Panc1 (cell line): ENCODE measurements around the gene CRY2.

Source experiments
- POLR2AphosphoS5 ChIP-seq: IDR thresholded peaks from 2 replicates; pipeline ENCODE4 v1.6.1; 2012; ENCODE audit warnings: mild to moderate bottlenecking, low read depth, low read length, moderate library complexity
- SIN3A ChIP-seq: IDR thresholded peaks from 2 replicates; pipeline ENCODE4 v1.6.1; 2012; ENCODE audit warnings: low read depth, mild to moderate bottlenecking, low read length, moderate library complexity, borderline replicate concordance; ENCODE audit not compliant: insufficient read depth
- TCF7L2 ChIP-seq: IDR thresholded peaks from 2 replicates; pipeline ENCODE4 v1.6.1; 2011; ENCODE audit warnings: mild to moderate bottlenecking, low read depth, low read length, inconsistent platforms
- TF ChIP-seq, protein P1 (sequence below), 2 experiments: IDR thresholded peaks; 2 replicates each; pipeline ENCODE4 v1.6.1; 2011 to 2012; ENCODE audit warnings: low read depth in 2 of 2, control low read depth in 1 of 2, low read length in 1 of 2, mild to moderate bottlenecking in 1 of 2, moderate library complexity in 1 of 2; ENCODE audit not compliant: insufficient read depth in 1 of 2
- TF ChIP-seq, protein P2 (sequence below): fragments of 450-650 bp; IDR thresholded peaks from 2 replicates; pipeline ENCODE4 v1.5.1; 2017; ENCODE audit warnings: mild to moderate bottlenecking

DNA sequence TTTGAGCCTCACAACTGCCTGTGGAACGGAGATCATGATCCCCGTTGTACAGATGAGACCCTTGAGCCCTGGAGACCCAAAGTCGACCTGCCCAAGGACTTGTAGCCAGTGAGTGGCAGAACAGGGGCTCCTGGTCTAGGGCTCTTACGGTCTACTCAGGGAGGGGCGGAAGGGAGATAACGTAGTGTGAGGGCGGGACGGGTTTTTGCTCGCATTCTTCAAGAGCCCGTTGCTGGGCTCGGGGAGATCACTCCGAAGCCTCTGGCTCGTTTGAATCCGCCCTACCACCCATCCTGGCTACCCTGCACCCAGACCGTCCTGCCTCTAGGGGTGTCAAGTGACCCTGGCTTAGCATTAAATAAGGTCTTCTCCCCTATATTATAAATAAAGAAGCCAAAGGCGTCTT lies 639 bp downstream of the CRY2 start:
- TF ChIP-seq, protein P1, sequence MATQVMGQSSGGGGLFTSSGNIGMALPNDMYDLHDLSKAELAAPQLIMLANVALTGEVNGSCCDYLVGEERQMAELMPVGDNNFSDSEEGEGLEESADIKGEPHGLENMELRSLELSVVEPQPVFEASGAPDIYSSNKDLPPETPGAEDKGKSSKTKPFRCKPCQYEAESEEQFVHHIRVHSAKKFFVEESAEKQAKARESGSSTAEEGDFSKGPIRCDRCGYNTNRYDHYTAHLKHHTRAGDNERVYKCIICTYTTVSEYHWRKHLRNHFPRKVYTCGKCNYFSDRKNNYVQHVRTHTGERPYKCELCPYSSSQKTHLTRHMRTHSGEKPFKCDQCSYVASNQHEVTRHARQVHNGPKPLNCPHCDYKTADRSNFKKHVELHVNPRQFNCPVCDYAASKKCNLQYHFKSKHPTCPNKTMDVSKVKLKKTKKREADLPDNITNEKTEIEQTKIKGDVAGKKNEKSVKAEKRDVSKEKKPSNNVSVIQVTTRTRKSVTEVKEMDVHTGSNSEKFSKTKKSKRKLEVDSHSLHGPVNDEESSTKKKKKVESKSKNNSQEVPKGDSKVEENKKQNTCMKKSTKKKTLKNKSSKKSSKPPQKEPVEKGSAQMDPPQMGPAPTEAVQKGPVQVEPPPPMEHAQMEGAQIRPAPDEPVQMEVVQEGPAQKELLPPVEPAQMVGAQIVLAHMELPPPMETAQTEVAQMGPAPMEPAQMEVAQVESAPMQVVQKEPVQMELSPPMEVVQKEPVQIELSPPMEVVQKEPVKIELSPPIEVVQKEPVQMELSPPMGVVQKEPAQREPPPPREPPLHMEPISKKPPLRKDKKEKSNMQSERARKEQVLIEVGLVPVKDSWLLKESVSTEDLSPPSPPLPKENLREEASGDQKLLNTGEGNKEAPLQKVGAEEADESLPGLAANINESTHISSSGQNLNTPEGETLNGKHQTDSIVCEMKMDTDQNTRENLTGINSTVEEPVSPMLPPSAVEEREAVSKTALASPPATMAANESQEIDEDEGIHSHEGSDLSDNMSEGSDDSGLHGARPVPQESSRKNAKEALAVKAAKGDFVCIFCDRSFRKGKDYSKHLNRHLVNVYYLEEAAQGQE (IDR thresholded peaks at IDR 0.05; ENCODE audit: insufficient read depth in 1 of 2, low read depth in 2 of 2, low read length in 1 of 2): no peak
- TF ChIP-seq, protein P2, sequence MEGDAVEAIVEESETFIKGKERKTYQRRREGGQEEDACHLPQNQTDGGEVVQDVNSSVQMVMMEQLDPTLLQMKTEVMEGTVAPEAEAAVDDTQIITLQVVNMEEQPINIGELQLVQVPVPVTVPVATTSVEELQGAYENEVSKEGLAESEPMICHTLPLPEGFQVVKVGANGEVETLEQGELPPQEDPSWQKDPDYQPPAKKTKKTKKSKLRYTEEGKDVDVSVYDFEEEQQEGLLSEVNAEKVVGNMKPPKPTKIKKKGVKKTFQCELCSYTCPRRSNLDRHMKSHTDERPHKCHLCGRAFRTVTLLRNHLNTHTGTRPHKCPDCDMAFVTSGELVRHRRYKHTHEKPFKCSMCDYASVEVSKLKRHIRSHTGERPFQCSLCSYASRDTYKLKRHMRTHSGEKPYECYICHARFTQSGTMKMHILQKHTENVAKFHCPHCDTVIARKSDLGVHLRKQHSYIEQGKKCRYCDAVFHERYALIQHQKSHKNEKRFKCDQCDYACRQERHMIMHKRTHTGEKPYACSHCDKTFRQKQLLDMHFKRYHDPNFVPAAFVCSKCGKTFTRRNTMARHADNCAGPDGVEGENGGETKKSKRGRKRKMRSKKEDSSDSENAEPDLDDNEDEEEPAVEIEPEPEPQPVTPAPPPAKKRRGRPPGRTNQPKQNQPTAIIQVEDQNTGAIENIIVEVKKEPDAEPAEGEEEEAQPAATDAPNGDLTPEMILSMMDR: no peak; the same call in none of the 2 replicates
- no peak for TF ChIP-seq POLR2AphosphoS5
- TF ChIP-seq TCF7L2: no peak
- no peak for TF ChIP-seq SIN3A
